Gastroesophageal sphincter (tissue), 3 donors: ENCODE results near the gene PARD3B.

Source experiments
- CTCF ChIP-seq, 4 experiments: fragments of 200-600 bp in 2 of 4; fragments of 450-650 bp in 2 of 4; sonication (generic) in 1 of 4; IDR thresholded peaks; one replicate each; pipeline ENCODE4 v1.5.1; 2017 to 2019; ENCODE audit warnings: antibody characterized with exemption in 4 of 4, mild to moderate bottlenecking in 2 of 4, moderate library complexity in 2 of 4
- EP300 ChIP-seq: sonication (generic); formaldehyde crosslinking; IDR thresholded peaks from one replicate; pipeline ENCODE4 v1.6.1; 2017; ENCODE audit warnings: antibody characterized with exemption, mild to moderate bottlenecking
- POLR2A ChIP-seq, 2 donors: fragments of 450-650 bp; IDR thresholded peaks; one replicate each; pipeline ENCODE4 v1.6.1; 2017; ENCODE audit warnings: antibody characterized with exemption in 2 of 2, mild to moderate bottlenecking in 2 of 2, moderate library complexity in 1 of 2

- TF ChIP-seq CTCF (IDR thresholded peaks at IDR 0.05) (no peak), POLR2A (IDR thresholded peaks at IDR 0.05) (no peak), EP300 (no peak)
Observed at GRCh38 chr2:205439621-205440020, 894.3 kb downstream of the PARD3B start.
